Stimulated activated CD8-positive, alpha-beta memory T cell treated with anti-CD3 and anti-CD28 coated beads, Interleukin-4, amount 100 ng/mL, for 4 hours (primary cell): ENCODE measurements around the gene SLC25A17.
A peak's percentile ranks its signal among the peaks of the same experiment; 100 is the strongest.
"Not testable (repeated sequence)": the region's sequence is repeated elsewhere in the genome, so short reads cannot be mapped to it uniquely, and the experiment has no call there.

ENCODE experiments used
- DNase-seq, 2 donors: peaks; one replicate each; pipeline ENCODE4 v3.0.0-alpha.2; 2020; ENCODE audit warnings: low read depth in 2 of 2, low spot score in 1 of 2

SLC25A17 gene, protein sequence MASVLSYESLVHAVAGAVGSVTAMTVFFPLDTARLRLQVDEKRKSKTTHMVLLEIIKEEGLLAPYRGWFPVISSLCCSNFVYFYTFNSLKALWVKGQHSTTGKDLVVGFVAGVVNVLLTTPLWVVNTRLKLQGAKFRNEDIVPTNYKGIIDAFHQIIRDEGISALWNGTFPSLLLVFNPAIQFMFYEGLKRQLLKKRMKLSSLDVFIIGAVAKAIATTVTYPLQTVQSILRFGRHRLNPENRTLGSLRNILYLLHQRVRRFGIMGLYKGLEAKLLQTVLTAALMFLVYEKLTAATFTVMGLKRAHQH

DNA sequence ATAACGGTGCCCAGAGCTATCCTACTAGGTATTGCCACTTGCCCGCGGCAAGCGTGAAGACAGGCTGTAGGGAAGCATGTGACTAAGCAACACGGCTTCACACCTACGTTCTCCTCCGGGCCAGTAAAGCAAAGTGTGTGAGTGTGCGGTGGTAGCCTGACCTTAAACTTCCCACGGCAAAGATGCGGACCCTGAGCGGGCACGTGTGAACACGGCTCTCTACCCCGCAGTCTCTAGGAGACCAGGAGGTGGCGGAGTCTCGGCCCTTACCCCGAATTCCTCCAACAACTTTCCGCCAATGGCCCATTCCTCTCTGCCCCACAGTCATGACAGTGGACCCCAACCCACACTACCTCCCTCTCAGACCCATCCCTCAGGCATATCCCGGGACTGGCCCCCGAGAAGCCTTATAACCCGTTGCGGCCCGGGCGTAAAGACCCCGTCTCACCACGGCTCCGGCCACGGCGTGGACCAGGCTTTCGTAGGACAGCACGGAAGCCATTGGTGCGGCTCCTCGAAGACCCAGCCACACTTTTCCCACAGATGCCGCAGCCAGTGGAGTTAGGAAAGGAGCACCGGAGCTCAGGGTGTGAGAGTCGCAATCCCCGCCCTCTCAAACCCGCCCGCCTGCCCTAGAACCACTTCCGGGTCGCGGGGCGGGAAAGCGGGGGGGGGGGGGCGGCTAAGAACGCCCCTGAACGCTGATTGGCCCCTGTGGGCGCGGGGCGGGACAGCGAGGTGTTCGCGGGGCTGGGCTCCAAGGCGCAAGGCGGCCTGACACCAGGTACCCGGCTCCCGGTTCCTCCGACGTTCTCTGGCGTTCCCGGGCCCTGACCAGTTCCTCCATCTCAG is at the start of gene SLC25A17:
Gene SLC25A17, minus strand, starts transcription at position 600 of the 852 bp plus-strand sequence. Its CDS starts 98 bp downstream, at position 502.
- DNase-seq = peak; percentile 73 to 80

DNA sequence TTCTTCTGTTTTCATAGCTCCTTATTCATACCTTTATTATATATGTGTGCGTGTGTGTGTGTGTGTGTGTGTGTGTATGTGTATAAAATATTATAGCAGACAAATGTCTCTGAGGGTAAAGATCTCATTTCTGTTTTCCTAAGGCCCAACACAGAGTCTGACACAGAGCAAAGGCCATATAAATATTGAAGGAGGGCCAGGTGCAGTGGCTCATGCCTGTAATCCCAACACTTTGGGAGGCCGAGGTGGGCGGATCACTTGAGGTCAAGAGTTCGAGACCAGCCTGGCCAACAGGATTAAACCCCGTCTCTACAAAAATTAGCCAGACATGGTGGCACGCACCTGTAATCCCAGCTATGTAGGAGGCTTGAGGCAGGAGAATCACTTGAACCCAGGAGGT is 49.2 kb upstream of the SLC25A17 start:
- not testable (repeated sequence) for DNase-seq

- DNase-seq = no peak
Observed at GRCh38 chr22:40867109-40867508, 48.0 kb upstream of the SLC25A17 start.

DNA sequence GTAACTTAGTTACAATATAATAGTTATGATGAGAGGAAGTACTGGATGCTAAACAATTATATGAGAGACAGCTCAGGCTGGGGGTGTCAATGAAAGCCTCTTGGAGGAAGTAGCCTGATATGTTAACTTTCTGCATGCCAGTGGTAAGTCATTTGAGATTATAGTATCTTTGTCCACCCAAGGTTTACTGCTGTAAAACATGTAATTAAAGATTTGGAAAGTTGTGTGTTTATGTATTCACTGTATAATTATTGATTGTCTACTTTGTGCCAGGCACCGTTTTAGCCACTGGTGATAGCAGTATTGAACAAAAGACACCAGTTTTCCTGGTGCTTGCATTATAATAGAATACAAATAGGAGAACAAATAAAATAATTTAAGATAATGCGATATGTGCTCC is 43.4 kb upstream of the SLC25A17 start:
- DNase-seq = no peak

DNA sequence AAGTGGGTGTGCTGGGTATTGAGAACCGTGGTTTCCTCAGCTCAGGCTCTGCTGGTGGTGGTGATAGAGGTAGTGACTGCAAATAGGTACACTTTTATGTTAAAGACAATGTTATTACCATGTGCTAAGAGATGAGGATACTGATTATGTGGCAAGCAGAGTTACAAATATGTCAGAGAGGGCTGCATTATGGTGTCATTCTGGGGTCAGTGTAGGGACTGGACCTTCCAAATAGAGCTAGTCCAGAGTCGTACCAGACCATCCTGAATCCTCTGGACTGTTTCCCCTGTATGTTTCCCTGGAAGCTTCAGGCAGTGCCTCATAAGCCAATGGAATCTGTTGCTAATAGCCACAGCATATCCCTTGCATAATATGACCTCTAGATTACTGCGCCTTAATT is 42.9 kb upstream of the SLC25A17 start, which contains the start of gene DNAJB7:
Gene DNAJB7, minus strand, starts transcription at position 101 of the 400 bp plus-strand sequence. CDS start 119 bp downstream, outside the sequence.
- DNase-seq = no peak

- DNase-seq = peak in 1 of 2 donors; percentile 2
Observed at GRCh38 chr22:40857309-40857855, 38.2 kb upstream of the SLC25A17 start.

- DNase-seq = peak; percentile 93 to 95
Observed at GRCh38 chr22:40856513-40857308, 37.6 kb upstream of the SLC25A17 start, which contains the start of the genes ST13 and XPNPEP3. ST13 (minus strand) TSS chr22:40856639; CDS start chr22:40856540, 99 bp downstream. XPNPEP3 (plus strand) TSS chr22:40857148; CDS start chr22:40857182, 34 bp downstream.

DNA sequence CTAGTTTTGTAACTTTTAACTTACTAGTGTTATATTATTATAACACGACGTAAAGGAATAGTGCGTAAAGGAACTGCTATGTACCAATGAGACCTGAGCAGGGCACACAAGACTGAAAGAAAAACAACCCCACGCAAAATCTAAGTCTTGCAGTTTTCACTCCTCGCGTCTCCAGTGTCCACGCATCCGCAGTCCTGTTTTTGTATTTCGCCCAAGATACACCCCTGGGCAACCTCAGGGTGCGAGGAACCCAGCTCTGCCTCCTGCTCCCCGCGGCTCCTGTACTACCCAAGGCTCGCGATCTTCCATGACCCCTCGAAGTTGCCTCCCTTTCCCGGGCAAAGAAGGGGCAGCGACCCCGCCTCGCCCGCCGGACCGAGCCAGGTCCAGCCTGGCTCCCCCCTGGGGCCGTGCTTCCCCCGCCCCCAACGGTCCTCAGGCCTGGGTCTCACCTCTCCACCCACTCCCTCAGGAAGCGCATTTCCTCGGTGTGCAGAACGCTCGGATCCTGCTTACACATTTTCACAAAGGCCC is 36.9 kb upstream of the SLC25A17 start:
- peak; percentile 2 to 11 for DNase-seq

GRCh38 chr22:40855071-40855978 is 36.2 kb upstream of the SLC25A17 start:
- no peak for DNase-seq

- no peak for DNase-seq
Observed at GRCh38 chr22:40853961-40854360, 34.8 kb upstream of the SLC25A17 start.

GRCh38 chr22:40853333-40853732 is 34.2 kb upstream of the SLC25A17 start:
- DNase-seq = no peak

GRCh38 chr22:40845816-40846215 is 26.7 kb upstream of the SLC25A17 start:
- not testable (repeated sequence) for DNase-seq

DNA sequence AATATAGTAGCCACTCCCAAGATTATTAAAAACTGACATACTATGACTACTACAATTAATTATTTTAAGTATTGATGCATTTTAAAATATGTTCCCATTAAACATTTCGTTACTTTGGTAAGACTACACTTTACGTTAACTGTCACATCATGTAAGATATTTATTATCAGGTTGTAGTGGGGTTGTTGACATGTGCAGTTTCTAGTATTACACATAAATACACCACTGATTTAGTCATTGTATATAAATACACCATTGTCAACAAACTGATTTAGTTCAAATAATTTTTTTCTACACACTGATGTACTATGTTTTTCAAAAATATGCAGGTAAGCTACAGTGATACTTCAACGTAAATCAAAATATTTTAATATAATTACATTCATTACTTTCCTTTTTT is 25.8 kb upstream of the SLC25A17 start:
- DNase-seq = no peak

DNA sequence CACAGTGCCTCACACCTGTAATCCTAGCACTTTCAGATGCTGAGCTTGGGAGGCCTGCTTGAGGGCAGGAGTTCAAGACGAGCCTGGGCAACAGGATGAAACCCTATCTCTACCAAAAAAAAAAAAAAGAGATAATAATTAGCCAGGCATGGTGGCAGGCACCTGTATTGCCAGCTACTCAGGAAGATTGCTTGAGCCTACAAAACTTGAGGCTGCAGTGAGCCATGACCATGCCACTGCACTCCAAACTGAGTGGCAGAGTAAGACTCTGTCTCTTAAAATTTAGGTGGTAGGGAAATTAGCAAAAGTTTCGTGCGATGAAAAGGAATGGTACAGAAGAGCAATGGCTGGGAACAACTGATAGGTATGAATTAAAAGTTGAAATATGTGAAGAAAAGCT is 19.3 kb upstream of the SLC25A17 start:
- DNase-seq = no peak

DNA sequence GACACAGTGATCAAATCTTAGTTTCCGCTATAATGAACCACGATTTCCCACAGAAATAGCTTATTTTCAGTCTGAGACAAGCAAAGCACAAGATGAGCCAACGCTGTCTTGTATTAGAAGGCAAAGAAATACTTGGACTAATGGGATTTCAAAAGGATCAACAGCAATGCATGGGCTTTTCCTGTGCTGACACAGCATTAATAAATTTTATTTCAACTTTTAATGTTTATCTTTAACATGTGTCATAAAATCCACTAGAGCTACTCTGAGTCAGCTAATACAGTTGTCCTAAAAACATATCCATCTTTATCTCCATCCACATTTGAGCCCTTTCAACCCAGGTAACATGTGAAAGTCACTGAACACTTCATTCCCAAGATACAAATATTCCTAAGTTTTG is 15.5 kb upstream of the SLC25A17 start:
- no peak for DNase-seq

DNA sequence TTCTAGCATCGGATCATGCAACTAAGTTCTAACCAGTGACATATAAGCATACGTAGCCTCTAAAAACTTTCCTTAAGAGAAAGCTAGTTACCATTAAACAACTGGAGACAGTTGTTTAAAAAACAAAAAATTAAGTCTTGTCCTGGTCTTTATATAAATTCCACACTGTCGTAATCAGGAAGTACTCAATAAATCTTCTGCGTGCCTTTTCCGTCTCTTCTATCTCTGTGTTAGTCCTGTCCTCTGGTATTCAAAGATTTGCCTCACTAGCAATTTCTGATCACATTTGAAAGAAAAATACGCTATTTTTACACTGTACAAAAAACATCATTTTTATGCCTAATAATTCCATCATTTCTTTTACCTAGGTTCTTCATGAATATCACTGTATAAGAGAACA is 10.0 kb upstream of the SLC25A17 start:
- no peak for DNase-seq

DNA sequence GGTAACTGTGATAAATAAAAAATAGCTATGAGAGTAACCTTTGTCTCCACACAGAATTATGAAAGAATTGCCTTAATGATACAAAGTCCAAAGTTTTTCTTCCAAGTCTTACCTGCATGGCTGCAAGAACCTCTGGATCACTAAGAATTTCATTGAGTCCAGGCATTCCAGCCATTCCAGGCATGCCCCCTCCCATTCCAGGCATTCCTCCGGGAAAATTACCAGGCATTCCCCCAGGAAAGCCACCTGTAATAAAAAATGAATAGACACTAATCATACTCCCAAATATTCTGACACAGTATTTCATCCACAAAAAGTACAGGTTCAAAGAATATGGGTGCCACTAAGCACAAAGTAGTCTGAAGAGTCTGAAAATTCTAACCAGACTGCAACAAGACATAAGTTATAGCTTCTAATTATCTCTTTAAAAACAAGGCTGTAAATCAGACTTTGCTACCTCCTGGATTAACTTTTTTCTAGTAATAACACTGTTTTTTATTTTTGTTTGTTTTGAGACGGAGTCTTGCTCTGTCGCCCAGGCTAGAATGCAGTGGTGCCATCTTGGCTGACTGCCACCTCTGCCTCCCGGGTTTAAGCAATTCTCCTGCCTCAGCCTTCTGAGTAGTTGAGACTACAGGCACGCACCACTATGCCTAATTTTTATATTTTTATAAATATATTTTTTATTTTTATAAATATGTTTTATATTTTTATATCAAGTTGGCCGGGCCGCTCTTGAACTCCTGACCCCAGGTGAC is 8.0 kb upstream of the SLC25A17 start:
- no peak for DNase-seq

- not testable (repeated sequence) for DNase-seq
Observed at GRCh38 chr22:40826292-40826691, 7.1 kb upstream of the SLC25A17 start.

DNA sequence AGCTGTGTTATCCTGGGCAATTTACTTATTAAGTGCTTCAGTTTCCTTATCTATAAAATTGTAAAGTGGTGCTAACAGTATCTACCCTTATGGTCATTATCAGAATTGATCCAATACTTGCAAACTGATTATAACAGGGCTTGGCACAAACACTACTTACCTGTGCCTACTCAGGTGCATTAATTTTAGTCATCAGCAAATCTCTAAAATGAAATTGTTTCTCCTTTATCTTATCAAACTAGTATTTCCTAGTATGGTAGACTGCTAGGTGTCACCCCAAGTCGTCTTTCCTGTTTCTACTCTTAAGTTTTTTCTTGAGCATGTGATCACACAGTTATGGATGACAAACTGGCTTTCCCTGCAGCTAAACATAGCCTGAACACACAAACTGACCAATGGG is 4.3 kb upstream of the SLC25A17 start:
- DNase-seq = no peak
